OCI-LY1 (cell line): ENCODE measurements around the gene BPIFA2.

Experiments used
- H2AFZ ChIP-seq: fragments of 200-600 bp; sonication (generic), shearing (Covaris generic); 2 replicates; pipeline ENCODE4 v1.6.0; 2014; ENCODE audit warnings: antibody characterized with exemption, mild to moderate bottlenecking, low read length
- H3F3A ChIP-seq: fragments of 200-600 bp; sonication (generic), shearing (Covaris generic); 2 replicates; pipeline ENCODE4 v1.6.0; 2014; ENCODE audit warnings: mild to moderate bottlenecking, antibody characterized with exemption, low read length, moderate library complexity; ENCODE audit not compliant: insufficient read depth
- H3K27ac ChIP-seq: fragments of 200-600 bp; sonication (generic); 2 replicates; pipeline ENCODE4 v1.5.1; 2014; ENCODE audit warnings: low read length, mixed run types, mild to moderate bottlenecking, low read depth; ENCODE audit not compliant: poor library complexity, severe bottlenecking
- H3K27me3 ChIP-seq: fragments of 200-600 bp; sonication (generic); 2 replicates; pipeline ENCODE4 v1.6.0; 2014; ENCODE audit warnings: antibody characterized with exemption, mild to moderate bottlenecking, low read length, moderate library complexity; ENCODE audit not compliant: insufficient read depth
- H3K36me3 ChIP-seq: fragments of 200-600 bp; sonication (generic); 2 replicates; pipeline ENCODE4 v1.6.1; 2014; ENCODE audit warnings: mild to moderate bottlenecking, antibody characterized with exemption, low read length, moderate library complexity, mixed read lengths; ENCODE audit not compliant: insufficient read depth
- H3K4me1 ChIP-seq: fragments of 200-600 bp; sonication (generic); 2 replicates; pipeline ENCODE4 v1.5.1; 2014; ENCODE audit warnings: mild to moderate bottlenecking, low read length, moderate library complexity; ENCODE audit not compliant: insufficient read depth, severe bottlenecking
- H3K4me2 ChIP-seq: fragments of 200-600 bp; sonication (generic), shearing (Covaris generic); 2 replicates; pipeline ENCODE4 v1.6.1; 2014; ENCODE audit warnings: low read length
- H3K4me3 ChIP-seq: fragments of 200-600 bp; sonication (generic); 2 replicates; pipeline ENCODE4 v1.5.1; 2014; ENCODE audit warnings: low read length, low read depth, mild to moderate bottlenecking, mixed read lengths; ENCODE audit not compliant: poor library complexity, severe bottlenecking
- H3K79me2 ChIP-seq: fragments of 200-600 bp; shearing (Covaris generic); 2 replicates; pipeline ENCODE4 v1.6.1; 2016; ENCODE audit warnings: mixed run types, low read length, mixed read lengths; ENCODE audit not compliant: insufficient read depth
- H3K9ac ChIP-seq: fragments of 200-600 bp; sonication (generic), shearing (Covaris generic); 2 replicates; pipeline ENCODE4 v1.6.1; 2014; ENCODE audit warnings: mild to moderate bottlenecking, low read length, mixed read lengths
- H3K9me2 ChIP-seq: fragments of 200-600 bp; sonication (generic), shearing (Covaris generic); 2 replicates; pipeline ENCODE4 v1.6.1; 2014; ENCODE audit warnings: low read depth, mild to moderate bottlenecking, low read length, mixed read lengths
- H3K9me3 ChIP-seq: fragments of 200-600 bp; shearing (Covaris generic); 2 replicates; pipeline ENCODE4 v1.6.1; 2014; ENCODE audit warnings: low read length, mixed read lengths
- H4K20me1 ChIP-seq: fragments of 200-600 bp; sonication (generic), shearing (Covaris generic); 2 replicates; pipeline ENCODE4 v1.6.0; 2016; ENCODE audit warnings: mild to moderate bottlenecking, low read length; ENCODE audit not compliant: insufficient read depth
- EZH2 ChIP-seq: fragments of 200-600 bp; sonication (generic), shearing (Covaris generic); IDR thresholded peaks from 2 replicates; pipeline ENCODE4 v1.8.0; 2017; ENCODE audit warnings: borderline replicate concordance, mixed run types, mild to moderate bottlenecking, antibody characterized with exemption, low read length, moderate library complexity, mixed read lengths
- TF ChIP-seq, protein P1 (sequence below): fragments of 200-600 bp; sonication (generic), shearing (Covaris generic); IDR thresholded peaks from 2 replicates; pipeline ENCODE4 v1.5.1; 2017; ENCODE audit warnings: mild to moderate bottlenecking, antibody characterized with exemption, low read length, moderate library complexity, mixed read lengths

The BPIFA2 gene

GRCh38 chr20:33162753-33163152 lies 5.2 kb upstream of the BPIFA2 start:
- no peaks in the 10 kb centered on the region for H3F3A ChIP-seq
- no peak overlapping the region for H3K27ac ChIP-seq
- H3K9ac ChIP-seq, result no peak overlapping the region

GRCh38 chr20:33163856-33164762 lies 3.9 kb upstream of the BPIFA2 start:
- H3K9me3 ChIP-seq, result no peaks in the 10 kb centered on the region
- H3K4me2 ChIP-seq, result no peak overlapping the region
- H3K36me3 ChIP-seq, result no peaks in the 10 kb centered on the region
- H3K4me3 ChIP-seq, result no peak overlapping the region
- H4K20me1 ChIP-seq, result no peaks in the 10 kb centered on the region
- H3K79me2 ChIP-seq, result no peaks in the 10 kb centered on the region
- H3K27me3 ChIP-seq, result 0 out of 2 replicates have a peak, but pooled peaks cover 3% of the 10 kb centered on the region
- TF ChIP-seq EZH2, result no peak
- no peaks in the 10 kb centered on the region for H3K9me2 ChIP-seq
- H3K4me1 ChIP-seq, result peaks cover 5% of the 10 kb centered on the region
- no peaks in the 10 kb centered on the region for H3F3A ChIP-seq
- no peak overlapping the region for H3K27ac ChIP-seq
- H2AFZ ChIP-seq, result no peak overlapping the region
- H3K9ac ChIP-seq, result no peak overlapping the region

More at GRCh38 chr20:33162753-33163152, 5.2 kb upstream of the BPIFA2 start:
- TF ChIP-seq EZH2, result no peak
- TF ChIP-seq, protein P1, sequence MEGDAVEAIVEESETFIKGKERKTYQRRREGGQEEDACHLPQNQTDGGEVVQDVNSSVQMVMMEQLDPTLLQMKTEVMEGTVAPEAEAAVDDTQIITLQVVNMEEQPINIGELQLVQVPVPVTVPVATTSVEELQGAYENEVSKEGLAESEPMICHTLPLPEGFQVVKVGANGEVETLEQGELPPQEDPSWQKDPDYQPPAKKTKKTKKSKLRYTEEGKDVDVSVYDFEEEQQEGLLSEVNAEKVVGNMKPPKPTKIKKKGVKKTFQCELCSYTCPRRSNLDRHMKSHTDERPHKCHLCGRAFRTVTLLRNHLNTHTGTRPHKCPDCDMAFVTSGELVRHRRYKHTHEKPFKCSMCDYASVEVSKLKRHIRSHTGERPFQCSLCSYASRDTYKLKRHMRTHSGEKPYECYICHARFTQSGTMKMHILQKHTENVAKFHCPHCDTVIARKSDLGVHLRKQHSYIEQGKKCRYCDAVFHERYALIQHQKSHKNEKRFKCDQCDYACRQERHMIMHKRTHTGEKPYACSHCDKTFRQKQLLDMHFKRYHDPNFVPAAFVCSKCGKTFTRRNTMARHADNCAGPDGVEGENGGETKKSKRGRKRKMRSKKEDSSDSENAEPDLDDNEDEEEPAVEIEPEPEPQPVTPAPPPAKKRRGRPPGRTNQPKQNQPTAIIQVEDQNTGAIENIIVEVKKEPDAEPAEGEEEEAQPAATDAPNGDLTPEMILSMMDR, result no peak
- Histone ChIP-seq H2AFZ (no peak overlapping the region), H3K9me3 (no peaks in the 10 kb centered on the region), H3K4me3 (no peak overlapping the region), H3K27me3 (0 out of 2 replicates have a peak, but pooled peaks cover 3% of the 10 kb centered on the region), H3K4me1 (peaks cover 5% of the 10 kb centered on the region), H4K20me1 (no peaks in the 10 kb centered on the region), H3K79me2 (no peaks in the 10 kb centered on the region), H3K4me2 (no peak overlapping the region), H3K9me2 (no peaks in the 10 kb centered on the region), H3K36me3 (no peaks in the 10 kb centered on the region)

DNA sequence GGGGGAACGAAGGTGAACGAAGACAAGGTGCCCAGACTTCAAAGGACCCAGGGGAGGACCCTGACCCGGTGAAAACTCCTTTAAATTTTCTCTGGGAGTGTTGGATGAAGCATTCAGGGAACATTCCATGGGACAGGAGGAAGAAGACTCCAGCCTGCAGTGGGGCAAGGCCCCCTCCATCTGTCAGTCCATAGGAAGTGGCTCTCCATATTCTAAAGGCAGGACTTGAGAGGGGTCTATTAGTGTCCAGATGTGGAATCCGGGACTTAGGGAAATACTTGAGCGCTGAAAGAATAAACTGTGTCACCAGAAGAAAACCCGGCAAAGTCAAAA lies 3.2 kb upstream of the BPIFA2 start:
- H3K79me2 ChIP-seq, result no peaks in the 10 kb centered on the region
- H3K4me3 ChIP-seq, result no peak overlapping the region
- TF ChIP-seq EZH2, result no peak
- TF ChIP-seq, protein P1, result no peak
- no peaks in the 10 kb centered on the region for H3K9me3 ChIP-seq
- H3F3A ChIP-seq, result no peaks in the 10 kb centered on the region
- no peak overlapping the region for H2AFZ ChIP-seq
- H3K36me3 ChIP-seq, result no peaks in the 10 kb centered on the region
- no peaks in the 10 kb centered on the region for H4K20me1 ChIP-seq
- H3K9ac ChIP-seq, result no peak overlapping the region
- peaks cover 5% of the 10 kb centered on the region for H3K4me1 ChIP-seq
- 0 out of 2 replicates have a peak, but pooled peaks cover 3% of the 10 kb centered on the region for H3K27me3 ChIP-seq
- H3K4me2 ChIP-seq, result no peak overlapping the region
- no peaks in the 10 kb centered on the region for H3K9me2 ChIP-seq
- H3K27ac ChIP-seq, result no peak overlapping the region
